Suprapubic skin (tissue), 3 donors: ENCODE results near the gene PAM16.

Source experiments
- EP300 ChIP-seq: sonication (generic); formaldehyde crosslinking; IDR thresholded peaks from one replicate; pipeline ENCODE4 v1.6.1; 2017; ENCODE audit warnings: antibody characterized with exemption
- TF ChIP-seq, protein P1 (sequence below), 2 donors: fragments of 200-600 bp in 1 of 2; fragments of 450-650 bp in 1 of 2; sonication (generic) in 1 of 2; IDR thresholded peaks; one replicate each; pipeline ENCODE4 v1.5.1; 2016 to 2019; ENCODE audit warnings: antibody characterized with exemption in 2 of 2, mild to moderate bottlenecking in 1 of 2, moderate library complexity in 1 of 2

DNA sequence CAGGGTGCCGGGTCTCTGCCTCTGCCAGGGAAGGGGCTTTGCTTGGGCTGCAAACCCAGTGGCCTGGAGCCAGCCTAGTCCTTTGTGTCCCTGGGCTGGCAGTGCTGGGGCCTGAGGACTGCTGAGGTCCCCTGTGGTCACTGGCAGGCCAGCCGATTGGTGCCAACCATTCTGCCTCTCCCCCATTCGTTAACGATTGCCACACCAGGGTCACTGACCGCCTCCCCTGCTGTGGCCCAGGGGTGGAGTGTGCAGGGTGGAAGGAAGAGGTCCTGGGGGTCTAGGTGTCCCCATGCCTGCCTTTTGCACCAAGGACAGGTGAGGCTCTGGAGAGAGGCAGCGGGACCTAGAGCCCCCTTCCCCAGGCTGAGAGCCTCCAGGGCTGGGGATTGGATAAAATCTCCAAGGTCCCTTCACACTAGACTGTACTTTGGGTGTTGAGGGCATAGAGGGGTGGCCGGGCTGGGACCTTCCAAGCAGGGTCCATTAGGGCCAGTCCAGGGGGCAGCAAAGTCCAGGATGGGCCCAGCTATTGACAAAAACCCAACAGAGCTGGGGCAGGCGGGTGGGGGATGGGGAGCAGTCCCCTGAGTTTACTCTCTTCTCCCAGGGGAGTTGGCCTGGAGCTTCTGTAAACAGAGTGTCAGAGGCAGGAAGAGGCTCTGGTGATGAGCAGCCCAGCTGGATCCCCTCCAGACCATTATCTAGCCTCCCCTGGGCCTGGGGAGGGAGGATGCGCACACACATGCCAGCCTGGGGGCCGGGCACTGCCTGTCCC is 21.6 kb upstream of the PAM16 start:
- TF ChIP-seq, protein P1, sequence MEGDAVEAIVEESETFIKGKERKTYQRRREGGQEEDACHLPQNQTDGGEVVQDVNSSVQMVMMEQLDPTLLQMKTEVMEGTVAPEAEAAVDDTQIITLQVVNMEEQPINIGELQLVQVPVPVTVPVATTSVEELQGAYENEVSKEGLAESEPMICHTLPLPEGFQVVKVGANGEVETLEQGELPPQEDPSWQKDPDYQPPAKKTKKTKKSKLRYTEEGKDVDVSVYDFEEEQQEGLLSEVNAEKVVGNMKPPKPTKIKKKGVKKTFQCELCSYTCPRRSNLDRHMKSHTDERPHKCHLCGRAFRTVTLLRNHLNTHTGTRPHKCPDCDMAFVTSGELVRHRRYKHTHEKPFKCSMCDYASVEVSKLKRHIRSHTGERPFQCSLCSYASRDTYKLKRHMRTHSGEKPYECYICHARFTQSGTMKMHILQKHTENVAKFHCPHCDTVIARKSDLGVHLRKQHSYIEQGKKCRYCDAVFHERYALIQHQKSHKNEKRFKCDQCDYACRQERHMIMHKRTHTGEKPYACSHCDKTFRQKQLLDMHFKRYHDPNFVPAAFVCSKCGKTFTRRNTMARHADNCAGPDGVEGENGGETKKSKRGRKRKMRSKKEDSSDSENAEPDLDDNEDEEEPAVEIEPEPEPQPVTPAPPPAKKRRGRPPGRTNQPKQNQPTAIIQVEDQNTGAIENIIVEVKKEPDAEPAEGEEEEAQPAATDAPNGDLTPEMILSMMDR (IDR thresholded peaks at IDR 0.05): no peak
- no peak for TF ChIP-seq EP300
